ENCODE data around the gene GPR161. TPM values are rescaled to one million over a fixed set of nuclear protein-coding genes. Genes with fewer than 3 reads are reported as not detected.

Gene GPR161
- polyA plus RNA-seq, 2 donors = 1.9 to 3.4 TPM

DNA sequence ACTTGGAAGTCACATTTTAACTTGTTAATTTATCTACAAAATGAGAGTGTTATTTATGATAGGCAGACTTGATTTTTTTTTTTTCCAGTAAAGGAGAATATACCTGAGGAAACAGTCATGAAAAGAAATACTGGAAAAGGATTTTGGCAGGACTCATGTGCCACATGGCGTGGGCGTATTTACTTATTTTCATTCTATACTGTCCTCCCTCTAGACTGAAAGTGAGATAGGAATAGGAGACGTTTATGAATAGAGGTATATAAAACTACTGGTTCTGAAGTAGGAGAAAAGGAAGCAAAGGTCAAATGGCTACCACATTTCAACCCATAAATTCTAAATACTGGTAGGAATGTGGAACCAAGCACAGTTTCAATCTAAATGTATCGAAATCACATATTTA is 105.1 kb downstream of the GPR161 start:
- no peaks in the 10 kb centered on the region for H3K27me3 ChIP-seq (ENCODE audit: control insufficient read depth in 1 of 2, insufficient read depth in 2 of 2, low read length in 2 of 2)
- no peak overlapping the region for H3K4me3 ChIP-seq (ENCODE audit: low read depth in 1 of 2, low read length in 2 of 2)
- no peak overlapping the region for H3K27ac ChIP-seq (ENCODE audit: low read depth in 2 of 2, low read length in 1 of 2)
- WGBS, 2 donors = 84 to 88% methylated on average over 4 of the region's 4 CpGs
- no peaks in the 10 kb centered on the region for H3K9me3 ChIP-seq (ENCODE audit: control insufficient read depth in 2 of 2, insufficient read depth in 1 of 2, low read depth in 1 of 2, low read length in 1 of 2)
- H3K4me1 ChIP-seq (ENCODE audit: control insufficient read depth in 2 of 2, insufficient read depth in 2 of 2, low read length in 1 of 2) = no peaks in the 10 kb centered on the region
- H3K36me3 ChIP-seq (ENCODE audit: control insufficient read depth in 2 of 2, insufficient read depth in 2 of 2, low read length in 1 of 2) = no peaks in the 10 kb centered on the region

DNA sequence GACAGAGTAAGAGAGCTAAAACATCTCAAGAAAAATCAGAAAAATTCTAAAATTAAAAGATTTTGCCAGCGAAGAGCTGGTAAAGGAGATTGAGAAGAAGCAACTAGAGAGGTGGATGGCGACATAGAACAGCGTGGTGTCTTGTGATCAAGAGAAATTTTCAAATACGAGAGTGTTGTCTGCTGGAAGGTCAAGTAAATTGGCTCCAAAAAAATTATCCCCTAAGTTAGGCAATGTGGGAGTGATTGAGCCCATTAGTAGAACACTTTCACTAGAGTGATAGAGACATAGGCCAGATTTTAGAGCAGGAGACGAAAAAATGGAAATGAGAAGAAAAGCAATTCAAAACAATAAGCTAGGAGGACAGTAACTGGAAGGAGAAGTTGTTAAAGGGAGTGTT is 105.5 kb downstream of the GPR161 start:
- no peaks in the 10 kb centered on the region for H3K4me1 ChIP-seq (ENCODE audit: control insufficient read depth in 2 of 2, insufficient read depth in 2 of 2, low read length in 1 of 2)
- H3K27me3 ChIP-seq (ENCODE audit: control insufficient read depth in 1 of 2, insufficient read depth in 2 of 2, low read length in 2 of 2) = no peaks in the 10 kb centered on the region
- H3K9me3 ChIP-seq (ENCODE audit: control insufficient read depth in 2 of 2, insufficient read depth in 1 of 2, low read depth in 1 of 2, low read length in 1 of 2) = no peaks in the 10 kb centered on the region
- WGBS, 2 donors = 96% methylated on average over 5 of the region's 5 CpGs
- H3K36me3 ChIP-seq (ENCODE audit: control insufficient read depth in 2 of 2, insufficient read depth in 2 of 2, low read length in 1 of 2) = no peaks in the 10 kb centered on the region
- no peak overlapping the region for H3K4me3 ChIP-seq (ENCODE audit: low read depth in 1 of 2, low read length in 2 of 2)
- no peak overlapping the region for H3K27ac ChIP-seq (ENCODE audit: low read depth in 2 of 2, low read length in 1 of 2)

Other genes with a start within 250 kb of the GPR161 start
- gene ADCY10, start 222.8 kb downstream of the GPR161 start, polyA plus RNA-seq = under 1 TPM in 1 of 2 donors, not detected in 1; 0.04 TPM
- 10 to 100 TPM; 17.7 to 18.0 TPM for gene DCAF6, start 200.2 kb downstream of the GPR161 start, polyA plus RNA-seq
- 10 to 100 TPM; 28.7 to 34.2 TPM for gene MPC2, start 199.9 kb downstream of the GPR161 start, polyA plus RNA-seq
- gene TIPRL, start 42.0 kb upstream of the GPR161 start, polyA plus RNA-seq = 10 to 100 TPM; 14.5 to 17.5 TPM
- gene SFT2D2, start 89.1 kb upstream of the GPR161 start, polyA plus RNA-seq = 1 to 10 TPM; 7.1 to 7.7 TPM
- gene TBX19, start 143.9 kb upstream of the GPR161 start, polyA plus RNA-seq = 1 to 10 TPM; 1.2 to 1.7 TPM